NCI-H748 (cell line): ENCODE data around the gene SYCE3.

Source experiments
- DNase-seq: peaks from one replicate; lab custom pipeline; 2025; ENCODE audit not compliant: unreplicated experiment; lab: John Stamatoyannopoulos, UW

The SYCE3 gene

DNA sequence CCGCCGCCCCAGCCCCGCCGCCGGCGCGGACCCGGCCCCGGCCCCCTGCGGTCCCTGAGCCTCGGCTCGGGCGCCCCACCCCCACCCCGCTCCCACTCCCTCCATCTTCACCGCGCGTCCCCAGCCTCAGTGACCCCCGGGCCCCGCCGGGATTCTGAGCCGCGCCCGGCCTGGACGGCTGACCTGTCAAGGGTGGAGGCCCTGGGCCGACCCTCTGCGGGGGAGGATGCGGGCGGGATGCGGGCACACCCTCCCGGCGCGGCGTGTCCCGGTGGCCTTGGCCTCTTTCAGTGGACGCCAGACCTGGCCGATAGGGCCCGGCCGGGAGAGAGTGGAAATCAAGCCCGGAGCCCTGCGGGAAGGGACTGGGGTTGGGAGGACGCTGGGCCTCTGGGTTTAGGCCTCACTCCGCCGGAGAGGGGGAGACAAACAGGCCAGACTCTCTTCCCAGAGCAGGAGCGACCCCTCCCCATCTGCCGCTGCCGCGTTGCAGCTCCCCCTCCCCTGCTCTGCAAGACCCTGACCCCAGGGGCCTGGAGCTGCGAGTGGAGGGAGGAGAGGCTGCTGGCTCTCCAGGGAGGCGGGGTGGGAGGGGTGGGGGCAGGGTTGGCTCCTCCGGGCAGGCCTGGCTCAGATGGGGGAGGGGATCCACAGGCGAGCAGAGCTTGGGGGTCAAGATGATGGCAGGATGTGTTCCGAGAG, 38.4 kb upstream of the SYCE3 start:
- DNase-seq = peak; percentile 38

DNA sequence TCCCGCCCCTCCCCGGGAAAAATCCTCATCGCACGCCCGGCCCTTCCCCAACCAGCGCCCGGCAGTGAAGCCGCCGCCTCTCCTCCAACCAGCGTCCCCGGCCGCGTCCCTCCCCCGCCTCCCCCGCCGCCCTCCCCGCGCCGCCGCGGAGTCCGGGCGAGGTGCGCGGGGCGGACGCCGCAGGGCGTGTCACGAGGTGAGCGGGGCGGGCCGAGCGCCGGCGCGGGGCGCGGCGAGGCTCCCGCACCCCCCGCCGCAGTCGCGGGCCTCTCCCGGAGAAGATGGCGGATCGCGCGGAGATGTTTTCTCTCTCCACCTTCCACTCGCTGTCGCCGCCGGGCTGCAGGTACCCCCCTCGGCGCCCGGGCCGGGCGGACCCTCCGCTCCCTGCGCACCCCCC, 37.8 kb upstream of the SYCE3 start, which contains the start of gene MAPK8IP2:
TSS of gene MAPK8IP2 (plus strand) at position 256 of the 400 bp plus-strand sequence. CDS start at position 282, 26 bp downstream.
- DNase-seq = peak; percentile 65

DNA sequence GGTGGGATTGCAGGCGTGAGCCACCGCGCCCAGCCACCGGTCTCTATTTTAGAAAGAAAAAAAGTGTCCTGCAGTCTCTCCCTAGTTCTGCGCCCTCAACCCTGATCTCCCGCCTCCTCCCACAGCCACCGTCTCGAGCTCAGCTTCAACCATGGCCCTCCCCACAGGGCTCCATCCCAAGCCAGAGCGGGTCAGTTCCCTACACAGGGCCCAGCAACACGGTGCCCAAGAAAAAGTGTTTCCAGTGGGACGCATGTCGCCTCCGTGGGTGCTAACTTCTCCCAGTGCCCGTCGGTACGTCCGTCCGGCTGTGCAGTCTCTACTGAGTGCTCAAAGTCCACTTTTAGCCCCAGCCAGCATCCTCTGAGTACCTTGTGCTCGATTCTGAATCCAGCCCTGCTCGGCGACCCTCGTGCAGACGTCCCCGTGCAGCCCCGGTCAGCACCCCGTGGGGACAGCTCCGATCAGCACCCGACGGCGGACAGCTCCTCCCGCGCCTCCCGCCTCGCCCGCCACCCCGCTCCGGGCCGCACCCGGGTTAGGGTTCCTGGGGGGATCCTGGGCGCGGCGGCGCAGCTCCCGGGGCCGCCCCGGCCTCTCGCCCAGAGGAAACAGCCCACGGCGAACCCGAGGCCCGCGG, 37.2 kb upstream of the SYCE3 start:
- DNase-seq = peak; percentile 53

DNA sequence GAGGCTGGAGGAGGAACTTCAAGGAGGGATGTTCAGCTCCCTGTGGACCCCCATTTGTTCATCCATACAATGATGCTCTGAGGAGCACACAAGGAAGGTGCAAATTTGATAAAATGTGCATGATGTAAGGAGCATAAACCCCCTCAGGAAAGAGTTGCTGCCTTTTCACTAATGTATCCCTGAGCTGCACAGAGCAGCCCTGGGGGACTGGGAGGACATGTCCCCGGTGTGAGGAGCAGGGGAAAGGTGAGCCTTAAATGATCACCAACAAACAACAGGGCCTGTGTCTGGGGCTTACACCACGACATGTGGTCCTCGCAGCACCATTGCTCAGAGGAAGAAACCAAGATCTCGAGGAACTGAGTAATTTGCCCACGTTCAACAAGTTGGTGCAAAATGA, 34.4 kb upstream of the SYCE3 start:
- DNase-seq = no peak

DNA sequence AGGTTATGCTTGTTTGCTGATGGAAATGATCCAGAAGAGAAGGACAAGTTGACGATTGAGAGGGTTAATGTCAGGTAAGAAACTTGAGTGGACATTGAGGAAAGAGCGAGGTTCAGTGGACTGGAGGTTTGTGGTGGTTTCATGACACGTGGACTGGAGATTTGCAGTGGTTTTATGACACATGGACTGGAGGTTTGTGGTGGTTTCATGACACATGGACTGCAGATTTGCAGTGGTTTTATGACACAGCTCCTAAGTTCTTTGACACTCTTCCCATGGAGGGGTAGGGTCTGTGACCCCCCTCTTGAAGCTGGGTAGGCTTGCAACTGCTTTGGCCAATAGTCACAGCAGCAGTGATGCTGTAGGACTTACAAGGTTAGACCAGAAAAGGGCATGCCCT, 32.5 kb upstream of the SYCE3 start:
- DNase-seq = no peak

DNA sequence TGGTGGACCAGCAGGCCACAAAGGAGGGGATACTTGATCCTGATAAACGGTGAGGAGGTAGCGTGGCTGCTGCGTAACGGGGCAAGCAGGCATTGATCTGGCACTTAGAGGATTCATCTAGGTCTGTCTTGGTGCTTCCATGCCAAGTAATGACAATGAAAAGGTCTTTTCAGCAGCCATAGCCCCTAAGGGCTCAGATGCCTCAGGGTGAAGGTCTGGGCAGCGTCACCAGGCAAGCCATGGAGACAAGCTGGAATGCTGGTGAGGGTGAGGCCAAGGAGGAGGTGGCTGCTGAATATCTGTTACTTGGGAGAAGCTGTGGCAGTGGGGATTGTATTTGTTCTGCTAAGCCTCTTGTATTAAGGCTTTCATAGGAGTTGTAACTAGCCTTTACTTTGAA, 24.7 kb upstream of the SYCE3 start:
- no peak for DNase-seq

DNA sequence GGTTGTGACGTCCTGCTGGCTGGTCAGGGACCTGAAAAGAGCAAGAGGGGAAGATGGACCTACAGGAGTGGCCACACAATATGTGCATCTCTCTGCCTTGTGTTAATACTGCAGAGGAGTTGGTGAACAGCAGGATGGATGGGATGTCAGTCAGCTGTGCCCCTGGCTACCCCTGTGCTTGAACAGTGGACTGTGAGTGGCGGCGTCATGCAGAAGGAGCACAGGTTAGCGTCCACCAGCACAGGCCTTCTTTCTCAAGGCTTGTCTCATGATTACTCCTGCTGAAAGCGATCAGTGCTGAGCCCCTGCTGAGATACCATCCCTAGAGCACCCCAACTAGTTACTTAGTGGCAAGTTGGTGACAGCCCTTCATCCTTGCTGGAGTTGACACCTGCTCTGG, 23.7 kb upstream of the SYCE3 start:
- DNase-seq = no peak

DNA sequence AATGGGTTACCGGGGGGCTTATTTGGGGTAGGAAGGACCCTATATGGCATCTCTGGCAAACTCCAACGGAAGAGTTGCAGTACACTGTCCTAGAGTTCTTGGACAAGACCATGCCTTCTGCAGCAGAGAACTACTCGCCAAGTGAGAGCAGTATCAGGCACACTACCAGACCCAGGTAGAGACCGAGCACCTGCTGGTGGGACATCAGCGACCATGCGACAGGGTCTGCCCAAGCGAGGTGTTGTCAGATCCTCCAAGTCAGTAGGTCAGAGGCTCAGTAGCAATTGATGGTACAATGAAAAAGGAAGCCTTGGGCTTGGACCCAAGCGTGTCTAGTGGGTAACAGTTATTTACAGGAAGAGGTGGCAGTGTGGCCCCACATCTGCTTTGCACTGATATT, 23.1 kb upstream of the SYCE3 start:
- DNase-seq = no peak

DNA sequence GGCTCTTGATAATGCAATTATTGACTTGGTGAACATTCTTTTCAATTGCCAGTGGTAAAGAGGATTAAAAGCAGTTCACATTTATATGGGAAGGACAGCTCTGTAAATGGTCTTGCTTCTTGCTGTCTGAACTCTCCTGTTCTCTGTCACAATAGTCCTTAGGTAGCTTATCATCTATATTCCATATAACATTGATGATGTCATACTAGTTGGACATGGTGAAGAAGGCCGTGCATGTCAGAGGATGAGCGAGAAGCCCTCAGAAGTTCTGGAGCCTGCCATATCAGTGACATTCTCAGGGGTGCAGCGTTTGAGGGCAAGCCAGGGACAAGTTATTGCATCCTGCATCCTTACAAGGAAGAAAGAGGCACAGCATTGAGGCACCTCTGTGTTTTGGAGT, 22.5 kb upstream of the SYCE3 start:
- no peak for DNase-seq

DNA sequence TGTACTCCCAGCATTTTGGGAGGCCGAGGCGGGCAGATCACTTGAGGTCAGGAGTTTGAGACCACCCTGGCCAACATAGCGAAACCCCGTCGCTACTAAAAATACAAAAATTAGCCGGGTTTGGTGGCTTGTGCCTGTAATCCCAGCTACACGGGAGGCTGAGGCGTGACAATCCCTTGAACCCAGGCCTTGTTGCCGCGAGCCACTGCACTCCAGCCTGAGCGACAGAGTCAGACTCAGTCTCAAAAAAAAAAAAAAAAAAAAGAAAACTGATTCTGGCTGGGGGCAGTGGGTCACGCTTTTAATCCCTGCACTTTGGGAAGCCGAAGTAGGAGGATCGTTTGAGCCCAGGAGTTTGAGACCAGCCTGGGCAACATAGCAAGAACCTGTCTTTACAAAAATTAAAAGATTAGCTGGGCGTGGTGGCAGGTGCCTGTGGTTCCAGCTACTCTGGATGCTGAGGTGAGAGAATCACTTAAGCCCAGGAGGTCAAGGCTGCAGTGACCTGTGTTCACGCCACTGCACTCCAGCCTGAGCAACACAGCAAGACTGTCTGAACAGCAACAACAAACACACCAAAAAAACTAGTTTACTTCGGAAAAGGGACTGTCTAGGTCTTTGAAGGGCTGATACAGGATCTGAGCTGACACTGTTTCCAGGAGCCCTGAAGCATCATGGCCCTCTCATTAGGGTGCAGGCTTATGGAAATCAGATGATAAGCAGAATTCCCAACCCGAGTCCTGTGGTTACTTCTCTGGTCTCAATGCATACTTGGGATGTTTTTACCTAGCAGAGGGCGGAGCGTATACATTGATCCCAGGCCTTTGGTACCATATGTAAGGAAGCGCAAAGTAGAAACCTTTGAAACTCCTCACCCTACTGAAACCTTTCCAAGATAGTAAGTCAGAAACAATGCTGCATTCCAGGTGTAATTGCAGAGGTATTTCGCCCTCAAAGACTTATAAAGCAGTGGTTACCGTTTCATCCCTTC, 21.7 kb upstream of the SYCE3 start:
- no peak for DNase-seq

DNA sequence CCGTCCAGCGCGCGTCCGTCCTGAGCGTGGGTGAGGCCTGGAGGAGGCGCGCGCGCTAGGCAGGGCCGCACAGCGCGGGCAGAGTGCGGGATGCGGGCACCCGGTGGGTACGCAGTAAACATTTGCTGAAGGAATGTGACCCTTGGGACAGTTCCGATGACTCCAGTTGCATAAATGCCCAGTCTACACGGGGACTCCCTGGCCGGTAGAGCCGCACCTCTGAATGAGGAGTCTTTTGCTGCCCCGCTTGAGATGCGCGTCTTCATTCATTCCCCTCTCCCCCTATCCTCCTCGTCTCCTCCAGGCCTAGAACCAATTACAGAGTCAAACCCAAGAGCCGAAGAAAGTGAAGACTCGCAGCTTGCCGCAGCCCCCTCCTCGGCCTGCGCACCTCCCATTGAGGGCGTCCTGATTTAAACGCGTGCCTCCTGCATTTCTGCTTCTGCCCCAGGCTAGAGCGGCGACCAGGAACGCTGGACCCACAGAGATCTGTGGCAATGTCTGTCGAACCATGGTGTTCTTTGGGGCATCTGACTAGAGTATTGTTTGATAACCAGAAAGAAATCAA, 20.7 kb upstream of the SYCE3 start:
- no peak for DNase-seq

DNA sequence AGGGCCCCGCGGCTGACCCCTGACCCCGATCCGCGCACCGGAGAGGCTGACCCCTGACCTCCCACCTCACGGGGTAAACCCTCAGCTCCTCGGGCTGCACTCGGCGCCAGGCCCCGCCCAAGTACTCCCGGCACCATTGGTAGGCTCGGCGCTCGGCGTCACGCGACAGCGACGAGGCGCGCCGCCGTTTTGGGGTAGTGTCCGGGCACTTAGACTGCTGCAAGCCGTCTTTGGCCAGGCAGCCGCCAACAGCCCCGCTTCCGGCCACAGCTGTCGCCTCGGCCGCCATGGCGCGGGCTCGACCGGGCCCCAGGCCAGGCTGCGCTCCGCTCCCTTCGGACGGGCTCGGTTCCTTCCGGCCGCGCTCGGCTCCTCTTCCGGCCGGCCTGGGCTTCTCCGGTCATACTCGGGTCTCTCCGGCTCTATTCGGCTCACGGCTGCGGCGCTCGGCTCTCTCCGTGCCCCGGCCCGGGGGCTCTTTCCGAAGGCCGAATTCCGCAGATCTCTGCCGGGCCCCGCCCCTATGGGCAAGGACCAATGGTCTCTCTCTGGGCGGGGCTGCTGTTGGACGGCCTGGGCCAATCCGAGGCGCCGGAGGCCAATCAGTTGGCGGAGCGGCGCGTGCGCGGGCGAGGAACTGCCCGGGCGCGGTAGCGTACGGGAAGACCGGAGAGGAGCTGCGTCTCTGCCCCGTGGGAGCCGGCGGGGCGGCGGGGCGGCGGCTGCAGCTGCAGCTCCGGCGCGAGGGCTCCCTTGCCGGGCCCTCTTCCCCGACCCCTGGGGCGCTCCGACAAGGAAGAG, 20.0 kb upstream of the SYCE3 start, which contains the start of gene CHKB:
TSS of gene CHKB (minus strand) at position 357 of the 801 bp plus-strand sequence. CDS start at position 289, 68 bp downstream.
- peak; percentile 99 for DNase-seq

DNA sequence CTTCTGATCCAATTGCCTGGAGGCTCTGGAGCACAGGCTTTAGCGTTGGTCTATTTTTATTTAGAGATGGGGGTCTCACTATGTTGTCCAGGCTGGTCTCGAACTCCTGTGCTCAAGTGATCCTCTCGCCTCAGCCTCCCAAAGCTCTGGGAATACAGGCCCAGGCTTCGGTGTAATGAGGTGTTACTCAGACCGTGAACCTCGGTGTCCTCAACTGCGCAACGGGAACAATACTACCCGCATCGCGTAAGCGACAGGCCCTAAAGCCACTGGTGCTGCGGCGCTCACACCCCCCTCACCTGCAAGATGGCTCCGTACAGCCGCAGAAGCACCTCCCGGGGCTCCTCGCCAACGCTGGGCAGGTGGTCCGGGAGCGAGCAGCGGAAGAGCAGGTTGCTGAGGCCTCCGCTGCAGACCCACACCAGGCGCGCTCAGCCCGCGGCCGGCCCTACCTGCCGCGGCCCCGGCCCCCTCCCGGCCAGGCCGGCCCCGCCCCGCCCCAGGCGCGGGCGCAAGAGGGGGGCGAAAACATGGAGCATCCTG, 19.3 kb upstream of the SYCE3 start:
- DNase-seq = peak; percentile 83

DNA sequence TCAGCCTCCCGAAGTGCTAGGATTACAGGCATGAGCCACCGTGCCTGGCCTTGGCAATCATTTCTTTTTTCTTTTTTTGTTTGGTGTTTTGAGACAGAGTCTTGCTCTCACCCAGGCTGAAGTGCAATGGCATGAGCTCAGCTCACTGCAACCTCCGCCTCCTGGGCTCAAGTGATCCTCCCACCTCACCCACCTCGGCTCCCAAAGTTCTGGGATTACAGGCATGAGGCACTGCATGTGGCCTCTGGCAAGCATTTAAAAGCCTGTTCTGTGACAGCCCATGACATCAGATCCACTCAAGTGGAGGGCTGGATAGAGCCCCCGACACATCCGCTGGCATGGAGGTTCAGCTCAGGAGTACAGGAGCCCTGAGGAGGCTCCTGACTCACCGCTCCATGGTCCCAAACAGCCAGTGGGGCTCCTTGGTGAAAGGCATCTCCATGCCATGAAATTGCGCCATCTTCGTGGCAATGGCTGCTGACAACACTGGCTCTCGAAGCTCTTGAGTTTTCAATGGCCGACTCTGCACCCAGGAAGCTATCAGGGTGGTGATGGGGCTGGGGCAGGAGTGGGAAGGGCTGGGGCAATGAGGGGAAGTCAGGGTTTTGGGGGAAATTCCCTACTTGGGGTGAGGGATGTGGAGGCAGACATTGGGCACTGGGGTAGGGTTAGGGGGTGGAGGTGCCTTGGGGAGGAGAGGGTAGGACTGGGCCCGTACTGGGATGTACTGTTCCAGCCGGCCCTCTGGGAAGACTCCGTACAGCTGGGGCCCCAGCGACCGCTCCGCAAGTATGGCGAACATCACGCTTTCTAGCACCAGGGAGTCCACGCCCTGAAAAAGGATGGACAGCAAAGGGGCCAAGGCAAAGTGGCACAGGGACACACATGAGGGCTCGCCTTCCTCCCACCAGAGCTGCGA, 18.6 kb upstream of the SYCE3 start:
- DNase-seq = no peak

DNA sequence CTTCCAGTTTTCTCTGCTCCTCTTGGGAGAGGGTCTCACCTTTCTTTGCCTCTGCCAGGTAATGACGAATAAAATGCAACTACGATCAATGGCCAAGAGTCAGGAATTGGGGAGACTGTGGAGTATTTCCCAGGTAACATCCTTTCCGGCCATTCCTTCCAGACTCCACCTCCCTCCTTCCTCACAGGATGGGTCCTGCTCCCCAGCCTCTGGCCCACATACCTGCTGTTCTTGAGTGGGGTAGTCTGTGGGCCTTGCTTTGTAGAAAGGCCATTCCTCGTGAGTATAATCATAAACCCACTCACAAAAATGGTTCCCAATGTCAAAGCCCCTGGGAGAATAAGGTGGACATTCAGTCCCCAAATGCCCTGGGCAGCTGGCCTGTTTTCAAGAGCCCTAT, 17.0 kb upstream of the SYCE3 start:
- DNase-seq = no peak

DNA sequence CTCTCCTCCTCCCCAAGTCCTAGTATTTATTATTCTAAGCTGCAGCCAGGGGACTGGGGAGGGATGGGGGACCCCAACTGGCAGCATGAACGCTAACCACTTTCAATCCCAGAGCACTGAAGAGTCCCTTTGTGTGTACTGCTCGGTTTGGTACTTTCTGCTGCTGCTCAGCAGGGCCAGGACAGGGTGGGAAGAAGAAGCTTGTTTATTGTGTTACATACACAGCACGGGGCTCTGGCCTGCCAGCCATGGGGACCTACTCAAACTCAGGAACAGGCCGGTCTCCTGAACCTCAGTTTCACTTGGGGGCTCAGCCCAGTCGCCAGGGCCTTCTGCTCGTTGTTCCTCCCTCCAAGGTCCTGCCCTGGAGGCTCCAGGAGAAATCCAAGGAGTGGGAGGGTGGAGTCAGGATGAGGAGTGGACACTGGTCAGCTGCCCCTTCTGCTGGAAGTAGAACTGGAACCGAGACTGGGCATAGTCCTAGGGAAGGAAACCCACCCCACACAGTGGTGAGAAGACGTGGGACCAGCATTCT, 16.1 kb upstream of the SYCE3 start:
- no peak for DNase-seq

DNA sequence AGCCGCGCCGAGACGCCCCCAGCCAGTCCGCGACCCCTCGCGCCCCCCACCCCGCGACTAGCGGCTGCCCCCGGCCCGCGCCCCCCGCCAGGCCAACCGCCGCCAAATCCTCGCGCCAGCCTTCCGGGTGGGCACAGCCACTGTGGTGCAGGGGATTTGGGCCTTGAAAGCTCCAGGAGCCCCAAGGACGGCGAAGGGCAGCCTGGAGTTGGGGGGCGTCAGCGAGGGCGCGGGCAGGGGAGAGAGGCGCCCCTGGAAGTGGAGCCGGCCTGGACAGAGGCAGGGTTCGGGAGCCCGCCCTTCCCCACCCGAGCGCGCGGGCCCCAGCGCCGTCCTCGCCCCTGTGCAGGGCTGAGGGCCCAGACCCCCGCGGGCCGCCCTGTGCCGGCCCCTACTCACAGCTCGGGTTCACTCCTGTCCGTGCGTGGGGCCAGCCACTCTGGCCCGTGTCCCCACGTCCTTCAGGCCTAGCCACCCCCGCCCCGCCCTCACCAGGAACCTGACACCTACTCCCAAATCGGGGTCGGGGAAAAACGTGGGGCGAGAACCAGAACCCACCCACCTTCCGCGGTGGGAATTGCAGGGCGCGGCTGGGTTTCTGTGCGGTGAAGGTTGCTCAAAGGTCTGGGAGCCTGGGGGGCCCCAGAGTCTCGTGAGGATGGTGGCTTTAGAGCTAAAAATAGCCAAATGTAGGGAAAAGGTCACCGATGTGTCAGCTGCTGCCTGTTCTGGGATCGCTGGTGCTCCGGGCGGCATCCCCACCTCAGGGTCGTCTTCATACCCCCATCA, 15.5 kb upstream of the SYCE3 start, which contains the start of gene CPT1B:
TSS of gene CPT1B (minus strand) at position 441 of the 789 bp plus-strand sequence. CDS start 512 bp downstream, outside the sequence.
- no peak for DNase-seq

DNA sequence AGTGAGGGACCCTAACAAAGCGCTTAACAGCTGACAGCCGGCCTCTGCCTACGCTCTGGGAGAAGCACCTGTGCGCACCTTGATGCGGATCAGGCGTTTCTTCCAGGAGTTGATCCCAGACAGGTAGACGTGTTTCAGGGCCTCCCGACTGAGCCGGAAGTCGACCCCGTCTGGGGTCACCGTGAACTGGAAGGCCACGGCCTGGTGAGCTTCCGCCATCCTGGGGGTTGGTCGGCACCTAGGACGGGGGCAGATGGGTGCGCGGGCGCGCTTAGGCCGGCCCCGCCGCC, 14.9 kb upstream of the SYCE3 start:
- DNase-seq = no peak
